ENCODE data around the gene EFNA5. TPM values are rescaled to one million over a fixed set of nuclear protein-coding genes. Genes with fewer than 3 reads are reported as not detected.

The EFNA5 gene
- total RNA-seq, 1 experiment from 2014 or later = 1.5 TPM

GRCh38 chr5:107341376-107342084, 329.2 kb downstream of the EFNA5 start:
- Mint-ChIP-seq H3K27ac (ENCODE audit: unreplicated experiment) (no peak overlapping the region), H3K27me3 (ENCODE audit: insufficient read depth, unreplicated experiment) (peaks cover 4% of the 10 kb centered on the region), H3K4me3 (ENCODE audit: unreplicated experiment) (no peak overlapping the region), H3K36me3 (ENCODE audit: insufficient read depth, unreplicated experiment) (no peaks in the 10 kb centered on the region), H3K4me1 (ENCODE audit: low read depth, unreplicated experiment) (no peaks in the 10 kb centered on the region), H3K9me3 (ENCODE audit: unreplicated experiment) (peaks cover 24% of the 10 kb centered on the region)
- intact Hi-C loops (cut with micrococcal nuclease; ENCODE audit: unreplicated experiment) = no loop called here
- Histone ChIP-seq H3K27me3 (replicated peaks; ENCODE audit: control insufficient read depth, insufficient read depth, low read length) (no peaks in the 10 kb centered on the region), H3K4me1 (peaks cover 3% of the 10 kb centered on the region; the same call in 1 of the 2 replicates), H3K9me3 (peaks cover 7% of the 10 kb centered on the region; the same call in 1 of the 2 replicates), H3K36me3 (ENCODE audit: control insufficient read depth, insufficient read depth, low read length) (no peaks in the 10 kb centered on the region), H3K4me3 (ENCODE audit: low read depth, low read length) (no peak overlapping the region)
- ChIA-PET CTCF (no interaction called here), POLR2A (no interaction called here)
- no TSS peak for BruUV-seq (replicated peaks)
- no peak for DNase-seq
- TF ChIP-seq, protein P1, sequence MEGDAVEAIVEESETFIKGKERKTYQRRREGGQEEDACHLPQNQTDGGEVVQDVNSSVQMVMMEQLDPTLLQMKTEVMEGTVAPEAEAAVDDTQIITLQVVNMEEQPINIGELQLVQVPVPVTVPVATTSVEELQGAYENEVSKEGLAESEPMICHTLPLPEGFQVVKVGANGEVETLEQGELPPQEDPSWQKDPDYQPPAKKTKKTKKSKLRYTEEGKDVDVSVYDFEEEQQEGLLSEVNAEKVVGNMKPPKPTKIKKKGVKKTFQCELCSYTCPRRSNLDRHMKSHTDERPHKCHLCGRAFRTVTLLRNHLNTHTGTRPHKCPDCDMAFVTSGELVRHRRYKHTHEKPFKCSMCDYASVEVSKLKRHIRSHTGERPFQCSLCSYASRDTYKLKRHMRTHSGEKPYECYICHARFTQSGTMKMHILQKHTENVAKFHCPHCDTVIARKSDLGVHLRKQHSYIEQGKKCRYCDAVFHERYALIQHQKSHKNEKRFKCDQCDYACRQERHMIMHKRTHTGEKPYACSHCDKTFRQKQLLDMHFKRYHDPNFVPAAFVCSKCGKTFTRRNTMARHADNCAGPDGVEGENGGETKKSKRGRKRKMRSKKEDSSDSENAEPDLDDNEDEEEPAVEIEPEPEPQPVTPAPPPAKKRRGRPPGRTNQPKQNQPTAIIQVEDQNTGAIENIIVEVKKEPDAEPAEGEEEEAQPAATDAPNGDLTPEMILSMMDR (IDR thresholded peaks at IDR 0.05; ENCODE audit: insufficient read depth in 1 of 2, low read depth in 1 of 2, low read length in 1 of 2, severe bottlenecking in 1 of 2, unreplicated experiment in 1 of 2) = no peak

- ChIA-PET CTCF (no interaction called here), POLR2A (no interaction called here)
- DNase-seq = no peak
- intact Hi-C loops (cut with micrococcal nuclease; ENCODE audit: unreplicated experiment) = no loop called here
- TF ChIP-seq, protein P1 (IDR thresholded peaks at IDR 0.05; ENCODE audit: insufficient read depth in 1 of 2, low read depth in 1 of 2, low read length in 1 of 2, severe bottlenecking in 1 of 2, unreplicated experiment in 1 of 2) = no peak
- peaks cover 6% of the 10 kb centered on the region; the same call in 1 of the 2 replicates for H3K9me3 ChIP-seq
- Mint-ChIP-seq H3K9me3 (ENCODE audit: unreplicated experiment) (peaks cover 17% of the 10 kb centered on the region), H3K27me3 (ENCODE audit: insufficient read depth, unreplicated experiment) (peaks cover 4% of the 10 kb centered on the region), H3K27ac (ENCODE audit: unreplicated experiment) (no peak overlapping the region), H3K36me3 (ENCODE audit: insufficient read depth, unreplicated experiment) (no peaks in the 10 kb centered on the region), H3K4me1 (ENCODE audit: low read depth, unreplicated experiment) (no peaks in the 10 kb centered on the region), H3K4me3 (ENCODE audit: unreplicated experiment) (no peak overlapping the region)
- no peaks in the 10 kb centered on the region for H3K27me3 ChIP-seq (replicated peaks; ENCODE audit: control insufficient read depth, insufficient read depth, low read length)
- no TSS peak for BruUV-seq (replicated peaks)
- H3K4me3 ChIP-seq (ENCODE audit: low read depth, low read length) = no peak overlapping the region
- H3K4me1 ChIP-seq = peaks cover 3% of the 10 kb centered on the region; the same call in 1 of the 2 replicates
- H3K36me3 ChIP-seq (ENCODE audit: control insufficient read depth, insufficient read depth, low read length) = no peaks in the 10 kb centered on the region
These were observed 330.1 kb downstream of the EFNA5 start for GRCh38 chr5:107340631-107341030.

DNA sequence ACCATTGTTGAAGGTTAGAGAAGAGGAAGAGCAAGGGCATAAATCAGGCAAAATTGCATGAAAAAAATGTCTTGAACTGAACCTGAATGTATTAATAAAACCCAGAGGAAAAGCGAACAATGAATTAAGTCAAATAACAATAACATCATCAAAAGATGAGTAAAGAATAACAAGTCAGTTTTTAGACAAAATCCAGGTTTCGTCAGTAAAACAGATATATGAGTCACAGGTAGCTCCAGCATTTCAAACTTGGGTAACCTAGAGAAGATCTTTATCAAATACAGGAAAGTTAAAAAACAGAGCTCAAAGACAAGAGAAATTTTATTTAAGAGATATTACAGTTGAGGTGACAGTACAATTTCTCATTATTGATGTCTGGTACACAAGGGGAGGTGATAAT, 332.4 kb downstream of the EFNA5 start:
- TF ChIP-seq, protein P1 (IDR thresholded peaks at IDR 0.05; ENCODE audit: insufficient read depth in 1 of 2, low read depth in 1 of 2, low read length in 1 of 2, severe bottlenecking in 1 of 2, unreplicated experiment in 1 of 2) = no peak
- BruUV-seq (replicated peaks) = no TSS peak
- H3K27me3 ChIP-seq (replicated peaks; ENCODE audit: control insufficient read depth, insufficient read depth, low read length) = no peaks in the 10 kb centered on the region
- no peak overlapping the region for H3K4me3 ChIP-seq (ENCODE audit: low read depth, low read length)
- ChIA-PET CTCF (no interaction called here), POLR2A (no interaction called here)
- no peaks in the 10 kb centered on the region for H3K36me3 Mint-ChIP-seq (ENCODE audit: insufficient read depth, unreplicated experiment)
- H3K9me3 ChIP-seq = no peaks in the 10 kb centered on the region
- H3K36me3 ChIP-seq (ENCODE audit: control insufficient read depth, insufficient read depth, low read length) = no peaks in the 10 kb centered on the region
- H3K4me1 ChIP-seq = peaks cover 3% of the 10 kb centered on the region; the same call in 1 of the 2 replicates
- no peaks in the 10 kb centered on the region for H3K4me1 Mint-ChIP-seq (ENCODE audit: low read depth, unreplicated experiment)
- DNase-seq = no peak
- intact Hi-C loops (cut with micrococcal nuclease; ENCODE audit: unreplicated experiment) = no loop called here
- H3K9me3 Mint-ChIP-seq (ENCODE audit: unreplicated experiment) = no peaks in the 10 kb centered on the region
- H3K27me3 Mint-ChIP-seq (ENCODE audit: insufficient read depth, unreplicated experiment) = peaks cover 6% of the 10 kb centered on the region
- H3K27ac Mint-ChIP-seq (ENCODE audit: unreplicated experiment) = no peak overlapping the region
- H3K4me3 Mint-ChIP-seq (ENCODE audit: unreplicated experiment) = no peak overlapping the region
